Measurements from ENCODE around the gene MTNR1B.

The MTNR1B gene

GRCh38 chr11:92969634-92970347, at the start of gene MTNR1B:
Gene MTNR1B (plus strand): TSS chr11:92969651. CDS start chr11:92969726, 75 bp downstream.
- DNase-seq: no peak

GRCh38 chr11:92920331-92920730, 49.1 kb upstream of the MTNR1B start:
- no peak for DNase-seq

DNA sequence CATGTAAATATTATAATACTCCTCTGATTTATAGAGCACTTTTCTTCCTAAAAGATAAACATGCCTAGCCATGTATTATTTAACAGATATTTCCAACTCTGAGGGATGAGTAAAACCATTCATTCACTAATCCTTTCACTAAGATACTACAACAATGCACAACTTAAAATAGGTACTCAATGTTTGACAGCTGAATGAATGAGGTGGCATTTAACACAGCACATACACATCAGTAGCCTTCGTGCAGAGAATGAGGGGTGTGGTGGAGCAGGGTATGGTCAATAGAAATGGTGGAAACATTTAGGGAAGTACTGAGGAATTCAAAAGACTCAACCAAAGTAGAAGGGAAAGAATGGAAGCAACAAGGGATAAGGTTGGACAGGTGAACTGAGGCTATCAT, 46.7 kb upstream of the MTNR1B start:
- no peak for DNase-seq

DNA sequence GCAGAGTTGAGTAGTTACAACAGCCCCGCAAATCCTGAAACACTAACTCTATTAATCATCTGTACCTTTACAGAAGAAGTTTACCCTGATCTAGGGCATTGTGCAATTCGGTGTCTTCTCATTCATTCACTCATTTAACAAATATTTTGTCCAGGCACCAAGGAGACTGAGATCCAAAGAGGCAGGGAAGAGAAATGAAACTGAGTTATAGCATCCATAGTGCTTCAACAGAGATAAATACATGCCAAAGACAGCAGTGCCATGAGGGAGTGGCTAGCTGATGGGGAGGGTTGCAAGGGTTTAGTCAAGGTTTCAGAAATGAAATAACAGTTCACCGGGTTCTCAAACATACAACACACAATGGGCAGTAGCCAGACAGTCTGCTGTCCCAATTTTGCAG, 40.2 kb upstream of the MTNR1B start:
- DNase-seq: no peak

- no peak for DNase-seq
Measured at GRCh38 chr11:92929653-92930052, 39.8 kb upstream of the MTNR1B start.

DNA sequence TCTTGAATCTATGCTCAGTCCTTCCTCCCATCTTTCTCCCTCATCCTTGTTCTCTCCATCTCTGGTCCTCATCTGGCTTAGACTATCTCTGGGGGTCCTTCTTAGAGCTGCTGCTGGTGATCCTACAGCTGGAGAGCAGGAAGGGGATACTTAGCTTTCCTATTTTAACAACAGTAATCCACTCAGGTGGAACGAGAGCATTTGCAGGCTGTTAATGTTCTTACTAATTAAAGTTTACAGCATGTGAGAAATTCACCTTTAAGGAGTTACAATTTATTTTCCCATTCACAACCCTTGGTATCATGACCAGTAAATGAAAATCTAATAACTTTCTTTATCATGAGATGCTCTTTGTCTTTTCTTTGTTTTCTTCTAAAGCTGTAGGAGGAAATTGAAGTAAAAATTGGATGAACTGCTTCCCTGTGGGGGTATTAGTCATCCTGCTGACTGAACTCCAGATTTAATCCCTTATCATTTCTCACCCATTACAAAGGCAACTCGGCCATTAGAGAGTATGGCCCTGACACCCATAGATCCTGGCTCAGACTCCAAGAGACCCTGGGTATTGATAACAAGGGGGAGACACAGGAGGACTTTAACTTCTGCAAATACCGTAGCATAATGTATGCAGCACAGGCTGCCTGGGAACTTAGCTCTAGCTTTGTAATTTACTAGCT, 37.6 kb upstream of the MTNR1B start:
- DNase-seq: no peak

GRCh38 chr11:92939305-92939704, 30.1 kb upstream of the MTNR1B start:
- no peak for DNase-seq

- DNase-seq: peak; percentile 41
Measured at GRCh38 chr11:92941676-92942571, 27.5 kb upstream of the MTNR1B start.

- no peak for DNase-seq
Measured at GRCh38 chr11:92946707-92947106, 22.7 kb upstream of the MTNR1B start.

- DNase-seq: no peak
Measured at GRCh38 chr11:92948116-92948515, 21.3 kb upstream of the MTNR1B start.

GRCh38 chr11:92954003-92954402, 15.4 kb upstream of the MTNR1B start:
- no peak for DNase-seq

DNA sequence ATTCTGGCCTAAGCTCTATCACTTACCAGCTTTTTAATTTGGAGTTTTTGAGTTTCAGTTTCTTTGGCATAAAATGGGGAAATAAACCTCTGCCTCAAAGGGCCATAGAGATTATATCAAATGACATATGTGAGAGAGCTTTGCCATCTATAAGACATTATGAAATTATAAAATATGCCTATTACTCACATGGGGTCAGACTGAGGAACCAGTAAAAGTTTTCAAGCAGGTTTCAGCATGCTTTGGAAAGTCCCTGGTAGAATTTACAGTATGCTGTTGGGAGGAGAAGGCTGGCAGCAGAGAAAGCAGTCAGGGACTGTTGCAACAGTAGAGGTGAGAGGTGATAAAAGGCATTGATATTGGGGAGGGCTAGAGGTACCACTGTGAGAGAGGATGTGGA, 13.6 kb upstream of the MTNR1B start:
- peak; percentile 1 for DNase-seq

DNA sequence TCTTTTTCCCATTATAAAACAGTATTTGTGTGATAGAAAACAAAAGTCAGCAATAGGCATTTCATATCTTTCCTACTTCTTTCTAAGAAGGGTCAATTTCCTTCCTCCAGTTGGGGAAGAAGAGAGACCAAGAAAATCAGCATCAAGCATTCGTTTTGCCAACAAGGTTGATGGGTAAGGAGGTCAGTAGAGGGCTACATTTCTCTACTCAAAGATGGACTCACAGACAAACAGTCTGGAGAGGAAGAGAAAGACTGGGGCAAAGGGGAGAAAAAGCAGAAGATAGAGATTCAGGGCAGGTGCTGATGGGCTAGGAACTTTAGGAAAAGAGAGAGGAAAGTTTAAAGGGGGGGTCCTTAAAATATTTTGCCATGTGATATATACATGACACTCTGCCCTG, 8.6 kb upstream of the MTNR1B start:
- no peak for DNase-seq

DNA sequence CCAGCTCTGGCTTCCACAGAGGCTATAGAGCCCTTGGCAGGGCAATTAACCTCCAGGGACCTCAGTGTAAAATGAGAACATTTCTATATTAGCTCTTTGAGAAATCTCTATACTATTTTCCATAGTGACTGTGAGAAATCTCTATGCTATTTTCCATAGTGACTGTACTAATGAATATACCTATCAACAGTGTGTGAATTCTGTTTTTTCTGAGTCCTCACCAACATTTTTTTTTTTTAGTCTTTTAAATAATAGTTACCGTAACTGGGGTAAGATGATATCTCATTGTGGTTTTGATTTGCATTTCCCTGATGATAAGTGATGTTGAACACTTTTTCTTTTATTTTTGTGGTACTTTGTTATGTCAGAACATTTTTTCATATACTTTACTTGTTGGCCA, 7.0 kb upstream of the MTNR1B start:
- no peak for DNase-seq

DNA sequence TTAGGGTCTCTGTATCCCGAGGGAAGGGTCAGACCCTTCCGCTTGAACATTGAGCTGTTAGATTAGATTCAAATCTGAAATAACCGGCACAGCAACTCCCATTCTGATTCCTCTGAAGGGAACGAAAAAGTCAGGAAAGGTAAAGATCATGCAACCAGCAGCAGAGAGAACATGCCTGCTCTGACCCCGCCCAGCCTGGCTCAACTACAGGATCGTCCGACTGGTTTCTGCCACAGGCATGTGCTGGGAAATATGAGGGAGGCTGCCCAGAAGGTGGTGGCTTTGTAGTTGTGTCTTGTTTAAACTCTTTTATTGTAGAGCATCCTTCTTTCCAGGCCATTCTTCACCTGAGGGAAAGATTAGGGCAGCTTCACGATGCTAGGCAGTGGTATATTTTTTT, 5.0 kb upstream of the MTNR1B start:
- DNase-seq: no peak

DNA sequence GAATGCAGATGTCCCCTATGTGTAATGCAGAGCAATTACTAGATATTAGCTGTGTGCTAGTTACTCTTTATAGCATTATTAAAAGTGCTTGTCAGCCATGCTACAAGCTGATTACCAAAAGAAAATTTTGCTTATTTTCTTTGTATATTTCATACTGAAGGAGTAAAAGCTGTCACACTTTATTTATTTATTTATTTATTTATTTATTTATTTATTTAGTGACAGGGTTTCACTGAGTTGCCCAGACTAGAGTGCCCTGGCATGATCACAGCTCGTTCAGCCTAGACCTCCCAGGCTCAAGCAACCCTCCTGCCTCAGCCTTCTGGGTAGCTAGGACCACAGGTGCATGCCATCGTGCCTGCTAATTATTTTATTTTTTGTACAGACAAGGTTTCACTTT, 4.3 kb upstream of the MTNR1B start:
- DNase-seq: no peak

GRCh38 chr11:92967178-92967577, 2.3 kb upstream of the MTNR1B start:
- DNase-seq: peak; percentile 3

GRCh38 chr11:92967867-92968266, 1.6 kb upstream of the MTNR1B start:
- DNase-seq: no peak

DNA sequence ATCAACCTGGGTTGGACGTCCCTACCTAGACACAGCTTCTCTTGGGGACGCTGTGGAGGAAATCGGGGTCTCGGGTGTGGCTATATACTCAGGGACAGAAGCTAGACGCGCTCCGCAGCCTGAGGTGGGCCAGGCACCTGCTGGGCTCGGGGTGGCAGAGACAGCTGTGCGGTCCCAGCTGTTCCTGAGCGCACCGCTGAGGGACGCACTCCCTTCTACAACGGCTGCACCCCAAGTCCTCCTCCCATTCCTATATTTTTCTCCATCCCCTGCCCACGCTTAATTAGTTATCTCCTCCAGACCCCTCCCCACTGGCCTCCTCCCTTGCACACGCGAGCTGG, 188 bp upstream of the MTNR1B start:
- no peak for DNase-seq

DNA sequence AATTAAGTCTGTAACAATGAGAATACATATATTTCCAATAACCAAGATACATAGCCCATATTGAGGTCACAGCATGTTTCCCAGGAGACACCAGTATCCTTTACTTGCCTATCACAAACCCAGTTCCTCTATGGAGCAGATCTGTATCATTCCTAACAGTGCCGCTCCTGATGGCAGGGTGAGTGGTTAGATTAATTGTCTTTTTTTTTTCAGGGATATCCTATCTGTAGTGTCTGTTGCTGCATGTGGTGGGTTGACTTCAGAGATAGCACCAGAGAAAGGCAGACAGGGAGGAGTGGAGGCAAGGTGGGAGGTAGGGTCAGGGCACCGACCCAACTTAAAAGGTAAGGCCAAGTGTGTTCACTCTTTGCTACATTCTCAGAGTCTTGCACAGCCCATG, 2.8 kb downstream of the MTNR1B start:
- DNase-seq: no peak

GRCh38 chr11:92975285-92975684, 5.8 kb downstream of the MTNR1B start:
- no peak for DNase-seq

DNA sequence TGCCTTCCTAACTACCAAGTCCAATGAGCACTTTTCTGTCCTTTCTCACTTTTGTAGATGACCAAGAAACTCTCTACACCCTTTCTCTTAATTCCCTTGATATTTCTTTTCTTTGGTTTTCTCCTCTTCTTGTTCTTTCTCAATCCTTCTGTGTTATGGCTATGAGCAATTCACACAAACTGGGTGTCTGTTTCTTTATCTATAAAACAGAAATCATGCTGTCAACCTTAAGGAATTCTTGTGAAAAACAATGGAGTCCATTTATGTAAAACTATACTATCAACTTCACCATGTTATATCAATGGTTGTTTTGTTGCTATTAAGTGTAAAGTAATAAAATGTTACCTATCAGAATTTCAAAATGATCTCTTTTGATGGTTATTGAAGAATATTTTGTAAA, 7.2 kb downstream of the MTNR1B start:
- DNase-seq: no peak

GRCh38 chr11:92977401-92977800, 8.0 kb downstream of the MTNR1B start:
- no peak for DNase-seq
